CD4-positive, alpha-beta T cell (primary cell): ENCODE measurements around the gene ZBTB4. TPM values are rescaled to one million over a fixed set of nuclear protein-coding genes. Genes with fewer than 3 reads are reported as not detected.

Experiments used
- ATAC-seq: fragments of 200-7000 bp; cut with Tn5 transposase; one replicate; pipeline ENCODE4 v1.10.0; 2022; ENCODE audit warnings: mild to moderate bottlenecking; ENCODE audit not compliant: poor library complexity
- CTCF ChIA-PET: fragments of 350-600 bp; sonication (Branson Sonifier 250); formaldehyde crosslinking; loops from one replicate; lab custom pipeline; 2021; ENCODE audit warnings: antibody characterized with exemption, inconsistent platforms; lab: Charles Lee
- POLR2A ChIA-PET: fragments of 350-600 bp; sonication (Branson Sonifier 250); formaldehyde crosslinking; loops from one replicate; lab custom pipeline; 2021; ENCODE audit warnings: antibody characterized with exemption, inconsistent platforms; lab: Charles Lee
- DNase-seq, 14 experiments: peaks; one replicate each; pipeline ENCODE4 v3.0.0-alpha.2; 2013 to 2020; ENCODE audit warnings: mixed read lengths in 2 of 14
- H3K27ac ChIP-seq, 2 donors: one replicate each; pipeline versions ENCODE4 v1.5.1 to v1.7.0; 2013; ENCODE audit warnings: low read length in 2 of 2, low read depth in 1 of 2, mild to moderate bottlenecking in 1 of 2
- H3K27me3 ChIP-seq, 2 experiments: 1 replicate in 1 of 2; 2 replicates in 1 of 2; pipeline versions ENCODE4 v1.6.1 to v1.7.0; 2013; ENCODE audit warnings: low read length in 2 of 2, control low read depth in 1 of 2, mild to moderate bottlenecking in 1 of 2, moderate library complexity in 1 of 2; ENCODE audit not compliant: insufficient read depth in 2 of 2, control insufficient read depth in 1 of 2
- H3K36me3 ChIP-seq: one replicate; pipeline ENCODE4 v1.6.1; 2013; ENCODE audit warnings: low read length, control low read depth; ENCODE audit not compliant: insufficient read depth
- H3K4me1 ChIP-seq: one replicate; pipeline ENCODE4 v1.6.1; 2013; ENCODE audit warnings: low read length, control low read depth; ENCODE audit not compliant: insufficient read depth
- H3K4me3 ChIP-seq: one replicate; pipeline ENCODE4 v1.5.1; 2013; ENCODE audit warnings: mild to moderate bottlenecking, low read length, moderate library complexity
- H3K9me3 ChIP-seq, 2 experiments: 1 replicate in 1 of 2; 2 replicates in 1 of 2; pipeline versions ENCODE4 v1.6.1 to v1.7.0; 2013; ENCODE audit warnings: low read length in 2 of 2, mild to moderate bottlenecking in 2 of 2, control low read depth in 1 of 2, moderate library complexity in 1 of 2; ENCODE audit not compliant: control insufficient read depth in 1 of 2, insufficient read depth in 1 of 2
- H3K27ac Mint-ChIP-seq: one replicate; pipeline ENCODE4 v1.8.0; 2020; ENCODE audit warnings: mixed read lengths
- H3K27me3 Mint-ChIP-seq: one replicate; pipeline ENCODE4 v1.8.0; 2021; ENCODE audit warnings: mixed read lengths
- H3K36me3 Mint-ChIP-seq: one replicate; pipeline ENCODE4 v1.8.0; 2021; ENCODE audit warnings: low read depth, mixed read lengths
- H3K4me1 Mint-ChIP-seq: one replicate; pipeline ENCODE4 v1.8.0; 2021; ENCODE audit warnings: low read depth, mixed read lengths
- H3K4me3 Mint-ChIP-seq: one replicate; pipeline ENCODE4 v1.8.0; 2020; ENCODE audit warnings: mild to moderate bottlenecking, mixed read lengths
- H3K9me3 Mint-ChIP-seq: one replicate; pipeline ENCODE4 v1.8.0; 2020; ENCODE audit warnings: mixed read lengths
- CTCF ChIP-seq: fragments of 200-600 bp; IDR thresholded peaks from one replicate; pipeline ENCODE4 v1.8.0; 2022; ENCODE audit warnings: antibody characterized with exemption, mild to moderate bottlenecking
- intact Hi-C, 2 experiments: fragments of 100-400 bp; cut with DNase I in 1 of 2; cut with micrococcal nuclease in 1 of 2; formaldehyde crosslinking; loops; one replicate each; pipeline versions ENCODE4 v1.15.1 to v1.9.0; 2023 to 2025; cut with DNase I, micrococcal nuclease
- total RNA-seq, 174 experiments: library from RNA in 2 of 174; stranded (reverse) in 2 of 174; gene quantifications; one replicate each; pipeline ENCODE4 v1.2.3 and lab custom pipeline; 2021 to 2026

Gene ZBTB4
- total RNA-seq, 2 experiments from 2014 or later: 55.1 to 55.6 TPM

GRCh38 chr17:7466639-7467341, 12.6 kb downstream of the ZBTB4 start:
- Histone ChIP-seq H3K9me3 (no peaks in the 10 kb centered on the region), H3K27ac (no peak overlapping the region), H3K4me3 (no peak overlapping the region), H3K36me3 (peaks cover 38% of the 10 kb centered on the region), H3K27me3 (no peaks in the 10 kb centered on the region), H3K4me1 (peaks cover 13% of the 10 kb centered on the region)
- H3K4me3 Mint-ChIP-seq: no peak overlapping the region
- CTCF ChIA-PET: interaction anchor here (0.9 to 1.4 kb wide), 2 partner anchors 30 kb away, joined by 3 to 5 read pairs; no protein-coding TSS in a partner anchor
- DNase-seq: peak in 2 of 14 experiments; percentile 45 to 58
- no peak for ATAC-seq
- no peaks in the 10 kb centered on the region for H3K9me3 Mint-ChIP-seq
- intact Hi-C loops: no loop called here
- no peak overlapping the region for H3K27ac Mint-ChIP-seq
- POLR2A ChIA-PET: no interaction called here
- no peaks in the 10 kb centered on the region for H3K27me3 Mint-ChIP-seq
- H3K4me1 Mint-ChIP-seq: peaks cover 11% of the 10 kb centered on the region
- no peak for TF ChIP-seq CTCF
- H3K36me3 Mint-ChIP-seq: peaks cover 45% of the 10 kb centered on the region

- H3K36me3 Mint-ChIP-seq: peaks cover 46% of the 10 kb centered on the region
- no peak overlapping the region for H3K4me3 ChIP-seq
These were observed 13.2 kb downstream of the ZBTB4 start for GRCh38 chr17:7466318-7466638.

GRCh38 chr17:7465597-7466275, 13.7 kb downstream of the ZBTB4 start:
- TF ChIP-seq CTCF: no peak
- no peaks in the 10 kb centered on the region for H3K27me3 ChIP-seq
- peaks cover 43% of the 10 kb centered on the region for H3K36me3 ChIP-seq
- H3K9me3 ChIP-seq: no peaks in the 10 kb centered on the region
- ATAC-seq: no peak
- intact Hi-C loops: no loop called here
- Mint-ChIP-seq H3K27ac (no peak overlapping the region), H3K4me3 (no peak overlapping the region), H3K27me3 (no peaks in the 10 kb centered on the region), H3K36me3 (peaks cover 48% of the 10 kb centered on the region), H3K9me3 (no peaks in the 10 kb centered on the region), H3K4me1 (peaks cover 2% of the 10 kb centered on the region)
- ChIA-PET POLR2A (no interaction called here), CTCF (no interaction called here)
- peaks cover 8% of the 10 kb centered on the region for H3K4me1 ChIP-seq
- DNase-seq: no peak
- no peak overlapping the region for H3K4me3 ChIP-seq
- H3K27ac ChIP-seq: no peak overlapping the region

More at GRCh38 chr17:7466318-7466638, 13.2 kb downstream of the ZBTB4 start:
- H3K27ac Mint-ChIP-seq: no peak overlapping the region
- CTCF ChIA-PET: interaction anchor here (0.9 kb wide), 1 partner anchor 29 kb away, joined by 3 read pairs; no protein-coding TSS in a partner anchor
- H3K9me3 Mint-ChIP-seq: no peaks in the 10 kb centered on the region
- Histone ChIP-seq H3K4me1 (peaks cover 8% of the 10 kb centered on the region), H3K36me3 (peaks cover 39% of the 10 kb centered on the region), H3K27me3 (no peaks in the 10 kb centered on the region), H3K27ac (no peak overlapping the region), H3K9me3 (no peaks in the 10 kb centered on the region)
- H3K4me1 Mint-ChIP-seq: peaks cover 6% of the 10 kb centered on the region
- H3K27me3 Mint-ChIP-seq: no peaks in the 10 kb centered on the region
- ATAC-seq: no peak
- H3K4me3 Mint-ChIP-seq: no peak overlapping the region
- intact Hi-C loops: no loop called here
- POLR2A ChIA-PET: no interaction called here
- no peak for TF ChIP-seq CTCF
- no peak for DNase-seq
